ENCODE results near the gene LOXHD1. TPM values are rescaled to one million over a fixed set of nuclear protein-coding genes. Genes with fewer than 3 reads are reported as not detected.

LOXHD1 gene
- total and polyA plus RNA-seq, 2 of the 13 experiments (the other 11 are each of a cell fraction or from before 2014, with no cell fraction given), result not detected

DNA sequence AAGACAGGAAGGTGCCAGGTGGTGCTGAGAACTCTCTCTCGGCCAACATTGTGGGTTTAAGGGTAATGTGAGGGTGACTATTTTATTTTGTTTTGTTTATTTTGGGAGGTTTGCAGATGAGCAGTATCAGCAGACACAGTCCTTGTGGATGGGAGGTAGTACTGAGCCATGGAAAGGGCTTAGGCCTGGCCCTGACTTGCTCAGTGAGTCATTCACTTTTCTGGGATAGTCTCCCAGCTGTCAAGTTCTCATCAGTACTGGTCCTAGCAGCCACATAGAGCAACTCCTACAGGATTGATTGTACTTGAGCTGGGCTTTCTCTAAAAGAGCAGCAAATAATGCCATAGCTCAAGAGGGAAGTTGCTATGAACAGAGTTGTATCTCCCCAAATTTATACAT is 175.2 kb downstream of the LOXHD1 start:
- Histone ChIP-seq H3K27me3 (ENCODE audit: control insufficient read depth in 1 of 2, insufficient read depth in 2 of 2, low read length in 2 of 2) (peaks cover 0 to 13% of the 10 kb centered on the region in 2 experiments; a peak in 2 of 5 replicates), H3K9me3 (ENCODE audit: low read length) (no peaks in the 10 kb centered on the region), H3K27ac (ENCODE audit: extremely low read length, insufficient read depth, low read length) (no peak overlapping the region), H3K36me3 (replicated peaks in 1 of 2; ENCODE audit: control insufficient read depth in 1 of 2, insufficient read depth in 2 of 2, low read length in 2 of 2) (no peaks in the 10 kb centered on the region), H2AFZ (ENCODE audit: low read length) (no peak overlapping the region), H3K9ac (ENCODE audit: insufficient read depth, low read depth, low read length) (no peak overlapping the region), H3K4me3 (replicated peaks in 1 of 3; ENCODE audit: insufficient read depth in 1 of 3, low read depth in 2 of 3, low read length in 3 of 3) (no peak overlapping the region), H3K4me2 (ENCODE audit: low read depth, low read length) (no peak overlapping the region), H3K4me1 (ENCODE audit: insufficient read depth, low read length) (no peaks in the 10 kb centered on the region), H3K79me2 (ENCODE audit: insufficient read depth, low read length) (no peaks in the 10 kb centered on the region), H4K20me1 (ENCODE audit: insufficient read depth, low read length) (no peaks in the 10 kb centered on the region)
- ATAC-seq (no peak), DNase-seq (ENCODE audit: low spot score) (no peak), FAIRE-seq (no peak)
- BruUV-seq (replicated peaks), result no TSS peak
- intact Hi-C loops (cut with micrococcal nuclease; ENCODE audit: unreplicated experiment), result loop anchor here (1.0 kb wide), 2 partner anchors 176 to 201 kb away; no protein-coding TSS in a partner anchor
- TF ChIP-seq ZNF543 (CRISPR knock-in tag; IDR thresholded peaks at IDR 0.05), result no peak
- TF ChIP-seq, protein P1, sequence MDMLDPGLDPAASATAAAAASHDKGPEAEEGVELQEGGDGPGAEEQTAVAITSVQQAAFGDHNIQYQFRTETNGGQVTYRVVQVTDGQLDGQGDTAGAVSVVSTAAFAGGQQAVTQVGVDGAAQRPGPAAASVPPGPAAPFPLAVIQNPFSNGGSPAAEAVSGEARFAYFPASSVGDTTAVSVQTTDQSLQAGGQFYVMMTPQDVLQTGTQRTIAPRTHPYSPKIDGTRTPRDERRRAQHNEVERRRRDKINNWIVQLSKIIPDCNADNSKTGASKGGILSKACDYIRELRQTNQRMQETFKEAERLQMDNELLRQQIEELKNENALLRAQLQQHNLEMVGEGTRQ (IDR thresholded peaks at IDR 0.05; ENCODE audit: low read depth, low read length), result no peak
- TF ChIP-seq, protein P1 (CRISPR knock-in tag; IDR thresholded peaks at IDR 0.05; ENCODE audit: borderline replicate concordance), result no peak
- TF ChIP-seq SMAD9 (CRISPR knock-in tag; IDR thresholded peaks at IDR 0.05), result no peak
- TF ChIP-seq ZNF292 (CRISPR knock-in tag; IDR thresholded peaks at IDR 0.05; ENCODE audit: borderline replicate concordance, low read depth), result no peak
- no peak for TF ChIP-seq LCORL (IDR thresholded peaks at IDR 0.05)
- TF ChIP-seq LCORL (CRISPR knock-in tag; IDR thresholded peaks at IDR 0.05), result no peak
- ChIA-PET CTCF (ENCODE audit: low intra/inter-chr PET ratio, low total read pairs) (interaction anchor here (2.7 kb wide), 1 partner anchor 201 kb away, joined by 17 read pairs; no protein-coding TSS in a partner anchor), POLR2A (no interaction called here)
- 0% methylated on average over 1 of the region's 1 CpG for WGBS (ENCODE audit: low lambda C conversion rate)
- in situ Hi-C loops (cut with HindIII; ENCODE audit: extremely low pct_ligation_motif_present, low pct_unique_long_range_greater_than_20kb), result loop anchor here (5.0 to 25.0 kb wide), 2 partner anchors 200 to 345 kb away; no protein-coding TSS in a partner anchor
